H1 (cell line): ENCODE data around the gene CDCP1. TPM values are rescaled to one million over a fixed set of nuclear protein-coding genes. Genes with fewer than 3 reads are reported as not detected.

Experiments used
- BACH1 ChIP-seq: IDR thresholded peaks from 2 replicates; pipeline ENCODE4 v1.6.1; 2012; ENCODE audit warnings: low read length, improper control_type of control experiment
- CBX8 ChIP-seq: fragments of 300-800, 300-1000 bp; sonication (generic); IDR thresholded peaks from 2 replicates; pipeline ENCODE4 v1.7.1; 2016; ENCODE audit warnings: low read depth, low read length, borderline replicate concordance
- GTF2F1 ChIP-seq: IDR thresholded peaks from 2 replicates; pipeline ENCODE4 v1.6.1; 2012; ENCODE audit warnings: low read depth, low read length, improper control_type of control experiment, borderline replicate concordance
- KDM4A ChIP-seq: IDR thresholded peaks from one replicate; pipeline ENCODE4 v1.7.1; 2012; ENCODE audit warnings: low read depth, mild to moderate bottlenecking, moderate library complexity, low read length, inconsistent platforms; ENCODE audit not compliant: severe bottlenecking
- POLR2AphosphoS5 ChIP-seq: IDR thresholded peaks from 2 replicates; pipeline ENCODE4 v1.6.1; 2011; ENCODE audit warnings: low read depth, low read length
- SIRT6 ChIP-seq: IDR thresholded peaks from one replicate; pipeline ENCODE4 v1.7.1; 2012; ENCODE audit warnings: low read length, inconsistent platforms
- polyA plus RNA-seq, 7 experiments: library from polyadenylated mRNA; depleted of rRNA in 3 of 7; stranded (reverse) in 5 of 7; unstranded in 2 of 7; fragments of >200 nt in 5 of 7; fragments of 200-250 nt in 2 of 7; gene quantifications; 1 replicate in 5 of 7; 2 replicates in 1 of 7; 4 replicates in 1 of 7; pipeline versions ENCODE4 v1.2.1 to v1.2.3, GENCODE V29; 2011 to 2013; ENCODE audit warnings: missing spikeins in 2 of 7, mixed read lengths in 2 of 7
- total RNA-seq: library from RNA; stranded (reverse); fragmentation: NEBNext Ultra II Directional; extraction: Animal tissue kit (Norgen Biotek cat#: 25700); gene quantifications from 2 replicates; pipeline ENCODE4 v1.2.1, GENCODE V29; 2021

The CDCP1 gene
- total and polyA plus RNA-seq, 2 of the 8 experiments (the other 6 are each of a cell fraction or from before 2014, with no cell fraction given), result 10.0 to 23.3 TPM

DNA sequence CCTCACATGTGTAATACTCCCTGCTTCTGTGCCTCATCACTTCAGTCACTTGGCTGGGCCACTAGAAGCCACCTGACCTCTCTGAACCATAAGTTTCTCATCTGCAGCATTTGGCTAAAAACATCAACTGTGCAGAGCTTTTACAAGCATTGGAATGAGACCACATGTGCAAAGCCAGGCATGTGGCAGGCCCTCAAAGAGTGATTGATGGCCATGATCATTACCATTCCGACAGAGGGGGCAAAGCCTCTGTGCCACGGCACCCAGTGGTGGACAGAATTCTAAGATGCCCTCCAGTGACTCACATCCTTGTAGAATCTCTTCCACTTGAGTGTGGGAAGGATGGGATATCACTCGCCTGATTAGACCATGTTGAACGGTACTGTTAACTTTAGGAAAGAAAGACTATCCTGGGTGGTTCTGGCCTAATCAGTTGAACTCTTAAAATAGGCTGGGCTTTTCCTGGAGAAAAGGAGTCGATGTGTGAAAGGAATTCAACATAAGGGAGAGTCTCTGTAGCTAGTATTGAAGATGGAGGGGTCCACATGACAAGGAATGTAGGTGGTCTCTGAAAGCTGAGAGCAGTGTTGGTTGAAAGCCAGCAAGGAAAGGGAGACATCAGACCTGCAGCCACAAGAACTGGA lies 13.5 kb downstream of the CDCP1 start (continued):
- TF ChIP-seq BACH1 (no peak), KDM4A (no peak), GTF2F1 (no peak), CBX8 (no peak), POLR2AphosphoS5 (no peak), SIRT6 (no peak)
- TF ChIP-seq, all 59 proteins: peak for 0
